NCI-H2227 (cell line): ENCODE data around the gene ANKS1B.
A peak's percentile ranks its signal among the peaks of the same experiment; 100 is the strongest.
"Not testable (repeated sequence)": the region's sequence is repeated elsewhere in the genome, so short reads cannot be mapped to it uniquely, and the experiment has no call there.

ENCODE experiments used
- DNase-seq: peaks from one replicate; lab custom pipeline; 2025; ENCODE audit not compliant: unreplicated experiment; lab: John Stamatoyannopoulos, UW

ANKS1B gene

GRCh38 chr12:98803468-98804209, 1181.1 kb downstream of the ANKS1B start:
- no peak for DNase-seq

- peak; percentile 52 for DNase-seq
Observed at GRCh38 chr12:98799822-98800221, 1184.9 kb downstream of the ANKS1B start.

- peak; percentile 82 for DNase-seq
Observed at GRCh38 chr12:98799146-98799810, 1185.5 kb downstream of the ANKS1B start.

- DNase-seq, result no peak
Observed at GRCh38 chr12:98797200-98797599, 1187.5 kb downstream of the ANKS1B start.

- DNase-seq, result no peak
Observed at GRCh38 chr12:98796745-98797144, 1188.0 kb downstream of the ANKS1B start.

- no peak for DNase-seq
Observed at GRCh38 chr12:98793121-98793520, 1191.6 kb downstream of the ANKS1B start.

GRCh38 chr12:98791406-98791805, 1193.3 kb downstream of the ANKS1B start:
- DNase-seq, result no peak

GRCh38 chr12:98788396-98788795, 1196.3 kb downstream of the ANKS1B start:
- DNase-seq, result no peak

- no peak for DNase-seq
Observed at GRCh38 chr12:98786653-98787052, 1198.1 kb downstream of the ANKS1B start.

GRCh38 chr12:98783420-98783819, 1201.3 kb downstream of the ANKS1B start:
- no peak for DNase-seq

- DNase-seq, result no peak
Observed at GRCh38 chr12:98780261-98780660, 1204.5 kb downstream of the ANKS1B start.

GRCh38 chr12:98772818-98773217, 1211.9 kb downstream of the ANKS1B start:
- no peak for DNase-seq

GRCh38 chr12:98771811-98772752, 1212.7 kb downstream of the ANKS1B start:
- no peak for DNase-seq

GRCh38 chr12:98770230-98770629, 1214.5 kb downstream of the ANKS1B start:
- no peak for DNase-seq

GRCh38 chr12:98769068-98769467, 1215.7 kb downstream of the ANKS1B start:
- DNase-seq, result no peak

GRCh38 chr12:98767248-98767647, 1217.5 kb downstream of the ANKS1B start:
- DNase-seq, result no peak

GRCh38 chr12:98763656-98764055, 1221.1 kb downstream of the ANKS1B start:
- DNase-seq, result no peak

- DNase-seq, result no peak
Observed at GRCh38 chr12:98758331-98758730, 1226.4 kb downstream of the ANKS1B start.

- no peak for DNase-seq
Observed at GRCh38 chr12:98757455-98757854, 1227.3 kb downstream of the ANKS1B start.

- DNase-seq, result not testable (repeated sequence)
Observed at GRCh38 chr12:98755855-98756254, 1228.9 kb downstream of the ANKS1B start.

- DNase-seq, result peak; percentile 27
Observed at GRCh38 chr12:98754095-98754494, 1230.6 kb downstream of the ANKS1B start.
